Breast epithelium (tissue), 3 donors: ENCODE data around the gene DCBLD1.

Source experiments
- POLR2AphosphoS5 ChIP-seq, 3 donors: sonication (generic); formaldehyde crosslinking; IDR thresholded peaks; one replicate each; pipeline ENCODE4 v1.6.1; 2017; ENCODE audit warnings: antibody characterized with exemption in 3 of 3
- TF ChIP-seq, protein P1 (sequence below), 3 donors: fragments of 450-650 bp; IDR thresholded peaks; one replicate each; pipeline ENCODE4 v1.5.1; 2016 to 2017; ENCODE audit warnings: antibody characterized with exemption in 3 of 3, mild to moderate bottlenecking in 3 of 3, moderate library complexity in 3 of 3

DNA sequence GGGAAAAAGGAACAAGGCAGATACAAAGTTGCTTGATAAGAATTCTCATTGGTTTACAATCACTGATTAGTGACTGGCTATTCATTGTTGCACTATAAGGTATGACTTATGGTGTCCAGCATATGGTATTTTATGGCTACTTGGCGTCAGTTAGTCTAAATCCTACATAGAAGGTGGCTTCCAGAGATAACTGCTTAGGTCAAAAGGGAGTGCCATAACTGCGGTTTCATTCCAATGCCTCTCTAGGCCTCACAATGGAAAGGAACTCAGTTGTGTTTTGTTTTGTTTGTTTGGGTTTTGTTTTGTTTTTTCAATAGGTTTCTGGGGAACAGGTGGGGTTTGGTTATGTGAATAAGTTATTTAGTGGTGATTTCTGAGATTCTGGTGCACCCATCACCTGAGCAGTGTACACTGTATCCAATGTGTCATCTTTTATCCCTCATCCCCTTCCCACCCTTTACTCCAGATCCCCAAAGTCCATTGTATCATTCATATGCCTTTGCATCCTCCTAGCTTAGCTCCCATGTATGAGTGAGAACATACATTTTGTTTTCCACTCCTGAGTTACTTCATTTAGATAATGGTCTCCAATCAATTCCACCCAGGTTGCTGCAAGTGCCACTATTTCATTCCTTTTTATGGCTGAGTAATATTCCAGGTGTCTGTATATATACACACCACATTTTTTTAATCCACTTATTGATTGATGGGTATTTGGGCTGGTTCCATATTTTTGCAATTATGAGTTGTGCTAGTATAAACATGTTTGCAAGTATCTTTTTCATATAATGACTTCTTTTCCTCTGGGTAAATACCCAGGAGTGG is 112.8 kb downstream of the DCBLD1 start:
- TF ChIP-seq, protein P1, sequence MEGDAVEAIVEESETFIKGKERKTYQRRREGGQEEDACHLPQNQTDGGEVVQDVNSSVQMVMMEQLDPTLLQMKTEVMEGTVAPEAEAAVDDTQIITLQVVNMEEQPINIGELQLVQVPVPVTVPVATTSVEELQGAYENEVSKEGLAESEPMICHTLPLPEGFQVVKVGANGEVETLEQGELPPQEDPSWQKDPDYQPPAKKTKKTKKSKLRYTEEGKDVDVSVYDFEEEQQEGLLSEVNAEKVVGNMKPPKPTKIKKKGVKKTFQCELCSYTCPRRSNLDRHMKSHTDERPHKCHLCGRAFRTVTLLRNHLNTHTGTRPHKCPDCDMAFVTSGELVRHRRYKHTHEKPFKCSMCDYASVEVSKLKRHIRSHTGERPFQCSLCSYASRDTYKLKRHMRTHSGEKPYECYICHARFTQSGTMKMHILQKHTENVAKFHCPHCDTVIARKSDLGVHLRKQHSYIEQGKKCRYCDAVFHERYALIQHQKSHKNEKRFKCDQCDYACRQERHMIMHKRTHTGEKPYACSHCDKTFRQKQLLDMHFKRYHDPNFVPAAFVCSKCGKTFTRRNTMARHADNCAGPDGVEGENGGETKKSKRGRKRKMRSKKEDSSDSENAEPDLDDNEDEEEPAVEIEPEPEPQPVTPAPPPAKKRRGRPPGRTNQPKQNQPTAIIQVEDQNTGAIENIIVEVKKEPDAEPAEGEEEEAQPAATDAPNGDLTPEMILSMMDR (IDR thresholded peaks at IDR 0.05), result no peak
- no peak for TF ChIP-seq POLR2AphosphoS5 (IDR thresholded peaks at IDR 0.05)
